Endodermal cell (in vitro differentiated cells): ENCODE results near the gene GLT1D1. TPM values are rescaled to one million over a fixed set of nuclear protein-coding genes. Genes with fewer than 3 reads are reported as not detected.

Experiments used
- DNase-seq: peaks from one replicate; pipeline ENCODE4 v3.0.0-alpha.2; 2017
- H3K27ac ChIP-seq: 2 replicates; pipeline ENCODE4 v1.5.1; 2013; ENCODE audit warnings: mild to moderate bottlenecking, low read depth, low read length, moderate library complexity
- H3K27me3 ChIP-seq: 2 replicates; pipeline ENCODE4 v1.6.1; 2013; ENCODE audit warnings: mild to moderate bottlenecking, low read length, moderate library complexity; ENCODE audit not compliant: insufficient read depth, control insufficient read depth, poor library complexity, severe bottlenecking
- H3K36me3 ChIP-seq: 2 replicates; pipeline ENCODE4 v1.7.0; 2013; ENCODE audit warnings: mild to moderate bottlenecking, low read length, moderate library complexity; ENCODE audit not compliant: control insufficient read depth, insufficient read depth
- H3K4me1 ChIP-seq: one replicate; pipeline ENCODE4 v1.7.0; 2013; ENCODE audit warnings: low read length; ENCODE audit not compliant: control insufficient read depth, insufficient read depth
- H3K4me3 ChIP-seq: 2 replicates; pipeline ENCODE4 v1.5.1; 2013; ENCODE audit warnings: mild to moderate bottlenecking, low read length, moderate library complexity
- H3K9ac ChIP-seq: 2 replicates; pipeline ENCODE4 v1.6.1; 2013; ENCODE audit warnings: mild to moderate bottlenecking, low read length, moderate library complexity; ENCODE audit not compliant: poor library complexity, severe bottlenecking; ENCODE audit errors: extremely low read depth
- H3K9me3 ChIP-seq: 2 replicates; pipeline ENCODE4 v1.6.1; 2013; ENCODE audit warnings: mild to moderate bottlenecking, low read length, moderate library complexity; ENCODE audit not compliant: control insufficient read depth
- H3K27ac Mint-ChIP-seq: 2 replicates; pipeline ENCODE4 v1.8.0; 2020; ENCODE audit warnings: mixed read lengths
- H3K27me3 Mint-ChIP-seq: 2 replicates; pipeline ENCODE4 v1.8.0; 2021; ENCODE audit warnings: mild to moderate bottlenecking, mixed read lengths; ENCODE audit not compliant: insufficient read depth
- H3K36me3 Mint-ChIP-seq: 2 replicates; pipeline ENCODE4 v1.8.0; 2020; ENCODE audit warnings: low read depth, mixed read lengths
- H3K4me1 Mint-ChIP-seq: 2 replicates; pipeline ENCODE4 v1.8.0; 2020; ENCODE audit warnings: mixed read lengths
- H3K4me3 Mint-ChIP-seq: 2 replicates; pipeline ENCODE4 v1.8.0; 2020; ENCODE audit warnings: mild to moderate bottlenecking, moderate library complexity, mixed read lengths
- H3K9me3 Mint-ChIP-seq: 2 replicates; pipeline ENCODE4 v1.8.0; 2020; ENCODE audit warnings: mild to moderate bottlenecking, mixed read lengths
- WGBS, 2 experiments: methylation state at CpG; one replicate each; pipeline versions ENCODE4 v1.1.5 to v1.1.7; 2013; ENCODE audit warnings: missing lambda C conversion rate in 2 of 2, mixed read lengths in 1 of 2; ENCODE audit not compliant: insufficient coverage in 1 of 2, insufficient read length in 1 of 2; 5-methylcytosine and 5-hydroxymethylcytosine counted together
- total RNA-seq, 2 donors: library from RNA; stranded (reverse); fragmentation: NEBNext Ultra II Directional in 1 of 2; extraction: Animal tissue kit (Norgen Biotek cat#: 25700) in 1 of 2; gene quantifications; 2 replicates in 1 of 2; 3 replicates in 1 of 2; pipeline ENCODE4 v1.2.1, GENCODE V29; 2021
- TF ChIP-seq, protein P1 (sequence below): fragments of 200-600 bp; sonication (generic); conservative IDR thresholded peaks from 2 replicates; pipeline ENCODE4 v1.5.0; 2021; ENCODE audit warnings: antibody characterized with exemption, mild to moderate bottlenecking

GLT1D1 gene
- total RNA-seq, 2 donors from 2014 or later: 23.8 to 25.4 TPM

DNA sequence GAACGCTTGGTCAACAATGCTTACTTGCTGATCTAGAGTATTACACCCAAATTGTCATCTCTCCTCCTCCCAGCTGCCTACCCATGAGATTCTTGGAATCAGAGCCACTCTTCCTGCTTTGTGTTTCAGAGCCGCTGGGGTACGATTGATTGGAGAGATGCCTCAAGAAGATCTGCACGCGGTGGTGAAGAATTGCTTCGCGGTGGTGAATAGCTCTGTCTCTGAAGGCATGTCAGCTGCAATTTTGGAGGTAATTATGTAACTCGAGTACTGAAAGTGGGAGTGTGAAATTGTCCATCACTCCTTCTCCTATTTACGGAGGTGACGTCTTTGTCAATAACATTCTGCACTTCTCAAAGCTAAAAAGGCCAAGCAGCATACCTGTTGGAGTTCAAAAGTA is 93.9 kb downstream of the GLT1D1 start:
- H3K36me3 Mint-ChIP-seq: peaks cover 36% of the 10 kb centered on the region
- WGBS, 2 experiments: 94% methylated on average over 6 to 10 of the region's 10 CpGs
- H3K27me3 Mint-ChIP-seq: no peaks in the 10 kb centered on the region
- Histone ChIP-seq H3K9me3 (no peaks in the 10 kb centered on the region), H3K4me3 (no peak overlapping the region), H3K27ac (no peak overlapping the region), H3K27me3 (no peaks in the 10 kb centered on the region), H3K9ac (no peak overlapping the region), H3K36me3 (peaks cover 19% of the 10 kb centered on the region), H3K4me1 (peaks cover 9% of the 10 kb centered on the region)
- peak; percentile 31 for DNase-seq
- TF ChIP-seq, protein P1, sequence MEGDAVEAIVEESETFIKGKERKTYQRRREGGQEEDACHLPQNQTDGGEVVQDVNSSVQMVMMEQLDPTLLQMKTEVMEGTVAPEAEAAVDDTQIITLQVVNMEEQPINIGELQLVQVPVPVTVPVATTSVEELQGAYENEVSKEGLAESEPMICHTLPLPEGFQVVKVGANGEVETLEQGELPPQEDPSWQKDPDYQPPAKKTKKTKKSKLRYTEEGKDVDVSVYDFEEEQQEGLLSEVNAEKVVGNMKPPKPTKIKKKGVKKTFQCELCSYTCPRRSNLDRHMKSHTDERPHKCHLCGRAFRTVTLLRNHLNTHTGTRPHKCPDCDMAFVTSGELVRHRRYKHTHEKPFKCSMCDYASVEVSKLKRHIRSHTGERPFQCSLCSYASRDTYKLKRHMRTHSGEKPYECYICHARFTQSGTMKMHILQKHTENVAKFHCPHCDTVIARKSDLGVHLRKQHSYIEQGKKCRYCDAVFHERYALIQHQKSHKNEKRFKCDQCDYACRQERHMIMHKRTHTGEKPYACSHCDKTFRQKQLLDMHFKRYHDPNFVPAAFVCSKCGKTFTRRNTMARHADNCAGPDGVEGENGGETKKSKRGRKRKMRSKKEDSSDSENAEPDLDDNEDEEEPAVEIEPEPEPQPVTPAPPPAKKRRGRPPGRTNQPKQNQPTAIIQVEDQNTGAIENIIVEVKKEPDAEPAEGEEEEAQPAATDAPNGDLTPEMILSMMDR: no peak
- H3K4me1 Mint-ChIP-seq: peaks cover 15% of the 10 kb centered on the region
- no peak overlapping the region for H3K4me3 Mint-ChIP-seq
- no peak overlapping the region for H3K27ac Mint-ChIP-seq
- no peaks in the 10 kb centered on the region for H3K9me3 Mint-ChIP-seq

DNA sequence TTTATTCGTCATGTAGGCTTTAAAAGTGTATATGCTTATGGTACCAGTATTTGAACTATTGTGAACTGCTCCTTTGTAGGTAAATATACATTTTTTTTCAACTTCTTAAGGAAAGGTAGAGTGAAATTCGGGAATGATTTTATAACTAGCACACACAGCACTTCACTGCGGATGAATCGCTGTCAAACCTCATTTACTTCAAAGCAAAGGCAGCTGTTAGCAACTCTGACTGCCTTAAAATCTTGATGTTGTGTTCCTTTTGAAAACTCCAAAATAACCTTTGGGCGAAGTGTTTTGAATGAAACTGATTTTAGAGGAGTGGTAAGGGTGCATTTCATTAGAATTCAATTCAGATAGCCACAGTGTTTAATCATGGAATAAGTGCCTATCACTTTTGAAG is 95.8 kb downstream of the GLT1D1 start:
- WGBS, 2 experiments: 84 to 94% methylated on average over 3 to 4 of the region's 5 CpGs
- Mint-ChIP-seq H3K4me3 (no peak overlapping the region), H3K36me3 (peaks cover 41% of the 10 kb centered on the region), H3K4me1 (peaks cover 15% of the 10 kb centered on the region), H3K27ac (no peak overlapping the region), H3K9me3 (no peaks in the 10 kb centered on the region), H3K27me3 (no peaks in the 10 kb centered on the region)
- H3K9me3 ChIP-seq: no peaks in the 10 kb centered on the region
- DNase-seq: no peak
- no peak overlapping the region for H3K4me3 ChIP-seq
- TF ChIP-seq, protein P1: no peak
- H3K27ac ChIP-seq: no peak overlapping the region
- H3K36me3 ChIP-seq: peaks cover 19% of the 10 kb centered on the region
- no peak overlapping the region for H3K9ac ChIP-seq
- H3K27me3 ChIP-seq: no peaks in the 10 kb centered on the region
- H3K4me1 ChIP-seq: peaks cover 9% of the 10 kb centered on the region

DNA sequence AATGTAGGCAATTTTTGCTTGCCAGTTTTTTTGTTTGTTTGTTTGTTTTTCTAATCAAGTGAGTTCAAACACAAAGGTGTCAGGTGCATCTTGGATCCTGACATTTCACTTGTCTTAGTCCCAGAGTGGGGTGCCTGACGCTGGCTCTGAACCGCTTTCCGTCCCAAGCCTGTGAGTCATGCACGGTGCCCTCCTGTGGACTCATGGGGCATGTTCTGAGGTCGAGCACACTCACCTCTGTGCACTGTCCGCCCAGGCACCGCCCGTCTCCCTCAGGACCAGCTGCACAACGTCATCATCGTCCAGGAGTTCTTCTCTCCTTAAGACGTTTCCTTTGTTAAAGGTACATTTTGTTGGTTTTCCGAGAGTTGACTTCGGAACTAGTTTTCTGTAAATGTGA is 98.2 kb downstream of the GLT1D1 start:
- Mint-ChIP-seq H3K4me3 (no peak overlapping the region), H3K9me3 (no peaks in the 10 kb centered on the region), H3K27ac (no peak overlapping the region), H3K27me3 (no peaks in the 10 kb centered on the region), H3K4me1 (peaks cover 15% of the 10 kb centered on the region), H3K36me3 (peaks cover 45% of the 10 kb centered on the region)
- Histone ChIP-seq H3K9me3 (no peaks in the 10 kb centered on the region), H3K27me3 (no peaks in the 10 kb centered on the region), H3K4me3 (no peak overlapping the region), H3K27ac (no peak overlapping the region), H3K9ac (no peak overlapping the region), H3K4me1 (peaks cover 9% of the 10 kb centered on the region), H3K36me3 (peaks cover 24% of the 10 kb centered on the region)
- 89 to 94% methylated on average over 13 of the region's 13 CpGs for WGBS, 2 experiments
- DNase-seq: peak; percentile 63
- TF ChIP-seq, protein P1: peak; percentile 36
